Measurements from ENCODE around the gene DNHD1.

The DNHD1 gene

GRCh38 chr11:6569706-6570105 is 72.6 kb downstream of the DNHD1 start:
- no peak for TF ChIP-seq TCF12 (IDR thresholded peaks at IDR 0.05; ENCODE audit: low read depth)
- no peak for TF ChIP-seq EGR1 (IDR thresholded peaks at IDR 0.05)
- TF ChIP-seq, protein P1, sequence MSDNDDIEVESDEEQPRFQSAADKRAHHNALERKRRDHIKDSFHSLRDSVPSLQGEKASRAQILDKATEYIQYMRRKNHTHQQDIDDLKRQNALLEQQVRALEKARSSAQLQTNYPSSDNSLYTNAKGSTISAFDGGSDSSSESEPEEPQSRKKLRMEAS (IDR thresholded peaks at IDR 0.05): no peak
- TF ChIP-seq TEAD4 (IDR thresholded peaks at IDR 0.05): no peak
- TF ChIP-seq EP300 (IDR thresholded peaks at IDR 0.05; ENCODE audit: borderline replicate concordance): no peak
- TF ChIP-seq YY1 (IDR thresholded peaks at IDR 0.05; ENCODE audit: low read depth): no peak
- TF ChIP-seq RAD21 (IDR thresholded peaks at IDR 0.05; ENCODE audit: low read depth): no peak
- TF ChIP-seq ZBTB7A (IDR thresholded peaks at IDR 0.05; ENCODE audit: low read depth): no peak

DNA sequence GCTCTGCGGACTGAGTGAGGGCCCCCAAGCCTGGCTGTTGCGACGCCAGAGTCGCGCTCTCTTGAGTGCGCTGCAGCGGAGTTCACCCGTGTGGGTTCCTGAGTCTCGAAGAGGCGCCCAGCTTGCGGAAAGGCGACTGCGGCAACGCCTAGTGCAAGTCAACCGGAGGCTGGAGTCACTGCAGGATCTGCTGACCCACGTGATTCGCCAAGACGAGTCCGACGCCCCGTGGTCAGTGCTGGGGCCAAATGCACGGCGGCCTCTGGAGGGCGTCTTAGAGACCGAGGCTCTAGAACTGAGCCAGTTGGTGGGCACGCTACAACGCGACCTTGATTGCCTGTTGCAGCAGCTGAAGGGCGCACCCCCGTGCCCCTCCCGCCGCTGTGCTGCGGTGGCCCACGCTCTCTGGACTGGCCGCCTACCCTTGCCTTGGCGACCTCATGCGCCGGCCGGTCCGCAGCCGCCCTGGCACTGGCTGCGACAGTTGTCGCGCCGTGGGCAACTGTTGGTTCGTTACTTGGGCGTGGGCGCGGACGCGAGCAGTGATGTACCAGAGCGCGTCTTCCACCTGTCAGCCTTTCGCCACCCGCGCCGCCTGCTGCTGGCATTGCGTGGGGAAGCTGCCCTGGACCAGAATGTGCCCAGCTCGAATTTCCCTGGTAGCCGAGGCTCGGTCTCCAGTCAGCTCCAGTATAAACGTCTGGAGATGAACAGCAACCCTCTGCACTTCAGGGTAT is 73.8 kb downstream of the DNHD1 start:
- no peak for TF ChIP-seq RAD21 (IDR thresholded peaks at IDR 0.05; ENCODE audit: low read depth)
- TF ChIP-seq, protein P2, sequence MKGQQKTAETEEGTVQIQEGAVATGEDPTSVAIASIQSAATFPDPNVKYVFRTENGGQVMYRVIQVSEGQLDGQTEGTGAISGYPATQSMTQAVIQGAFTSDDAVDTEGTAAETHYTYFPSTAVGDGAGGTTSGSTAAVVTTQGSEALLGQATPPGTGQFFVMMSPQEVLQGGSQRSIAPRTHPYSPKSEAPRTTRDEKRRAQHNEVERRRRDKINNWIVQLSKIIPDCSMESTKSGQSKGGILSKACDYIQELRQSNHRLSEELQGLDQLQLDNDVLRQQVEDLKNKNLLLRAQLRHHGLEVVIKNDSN (IDR thresholded peaks at IDR 0.05): no peak
- TF ChIP-seq CREB1 (IDR thresholded peaks at IDR 0.05; ENCODE audit: low read depth): no peak
- TF ChIP-seq EP300 (IDR thresholded peaks at IDR 0.05; ENCODE audit: borderline replicate concordance): no peak
- TF ChIP-seq YY1 (IDR thresholded peaks at IDR 0.05; ENCODE audit: low read depth): no peak
- TF ChIP-seq NFIC (IDR thresholded peaks at IDR 0.05): no peak
- no peak for TF ChIP-seq TEAD4 (IDR thresholded peaks at IDR 0.05)
- no peak for TF ChIP-seq CEBPB (IDR thresholded peaks at IDR 0.05)
- no peak for TF ChIP-seq TAF1 (IDR thresholded peaks at IDR 0.05; ENCODE audit: low read depth)
- no peak for TF ChIP-seq FOXM1 (IDR thresholded peaks at IDR 0.05; ENCODE audit: borderline replicate concordance, low read depth)
- TF ChIP-seq, protein P3, sequence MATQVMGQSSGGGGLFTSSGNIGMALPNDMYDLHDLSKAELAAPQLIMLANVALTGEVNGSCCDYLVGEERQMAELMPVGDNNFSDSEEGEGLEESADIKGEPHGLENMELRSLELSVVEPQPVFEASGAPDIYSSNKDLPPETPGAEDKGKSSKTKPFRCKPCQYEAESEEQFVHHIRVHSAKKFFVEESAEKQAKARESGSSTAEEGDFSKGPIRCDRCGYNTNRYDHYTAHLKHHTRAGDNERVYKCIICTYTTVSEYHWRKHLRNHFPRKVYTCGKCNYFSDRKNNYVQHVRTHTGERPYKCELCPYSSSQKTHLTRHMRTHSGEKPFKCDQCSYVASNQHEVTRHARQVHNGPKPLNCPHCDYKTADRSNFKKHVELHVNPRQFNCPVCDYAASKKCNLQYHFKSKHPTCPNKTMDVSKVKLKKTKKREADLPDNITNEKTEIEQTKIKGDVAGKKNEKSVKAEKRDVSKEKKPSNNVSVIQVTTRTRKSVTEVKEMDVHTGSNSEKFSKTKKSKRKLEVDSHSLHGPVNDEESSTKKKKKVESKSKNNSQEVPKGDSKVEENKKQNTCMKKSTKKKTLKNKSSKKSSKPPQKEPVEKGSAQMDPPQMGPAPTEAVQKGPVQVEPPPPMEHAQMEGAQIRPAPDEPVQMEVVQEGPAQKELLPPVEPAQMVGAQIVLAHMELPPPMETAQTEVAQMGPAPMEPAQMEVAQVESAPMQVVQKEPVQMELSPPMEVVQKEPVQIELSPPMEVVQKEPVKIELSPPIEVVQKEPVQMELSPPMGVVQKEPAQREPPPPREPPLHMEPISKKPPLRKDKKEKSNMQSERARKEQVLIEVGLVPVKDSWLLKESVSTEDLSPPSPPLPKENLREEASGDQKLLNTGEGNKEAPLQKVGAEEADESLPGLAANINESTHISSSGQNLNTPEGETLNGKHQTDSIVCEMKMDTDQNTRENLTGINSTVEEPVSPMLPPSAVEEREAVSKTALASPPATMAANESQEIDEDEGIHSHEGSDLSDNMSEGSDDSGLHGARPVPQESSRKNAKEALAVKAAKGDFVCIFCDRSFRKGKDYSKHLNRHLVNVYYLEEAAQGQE (IDR thresholded peaks at IDR 0.05; ENCODE audit: low read depth): no peak

GRCh38 chr11:6571434-6572008 is 74.4 kb downstream of the DNHD1 start:
- TF ChIP-seq FOXM1 (IDR thresholded peaks at IDR 0.05; ENCODE audit: borderline replicate concordance, low read depth) (no peak), TCF12 (IDR thresholded peaks at IDR 0.05; ENCODE audit: low read depth) (no peak), ZBTB7A (IDR thresholded peaks at IDR 0.05; ENCODE audit: low read depth) (no peak), EGR1 (IDR thresholded peaks at IDR 0.05) (no peak), NFIC (IDR thresholded peaks at IDR 0.05) (no peak), YY1 (IDR thresholded peaks at IDR 0.05; ENCODE audit: low read depth) (no peak), RAD21 (IDR thresholded peaks at IDR 0.05; ENCODE audit: low read depth) (no peak), CEBPB (IDR thresholded peaks at IDR 0.05) (no peak), CREB1 (IDR thresholded peaks at IDR 0.05; ENCODE audit: low read depth) (no peak), TEAD4 (IDR thresholded peaks at IDR 0.05) (no peak), EP300 (IDR thresholded peaks at IDR 0.05; ENCODE audit: borderline replicate concordance) (no peak)
- TF ChIP-seq, protein P3 (IDR thresholded peaks at IDR 0.05; ENCODE audit: low read depth): no peak
- TF ChIP-seq, protein P1 (IDR thresholded peaks at IDR 0.05): no peak
- TF ChIP-seq, protein P2 (IDR thresholded peaks at IDR 0.05): no peak

DNA sequence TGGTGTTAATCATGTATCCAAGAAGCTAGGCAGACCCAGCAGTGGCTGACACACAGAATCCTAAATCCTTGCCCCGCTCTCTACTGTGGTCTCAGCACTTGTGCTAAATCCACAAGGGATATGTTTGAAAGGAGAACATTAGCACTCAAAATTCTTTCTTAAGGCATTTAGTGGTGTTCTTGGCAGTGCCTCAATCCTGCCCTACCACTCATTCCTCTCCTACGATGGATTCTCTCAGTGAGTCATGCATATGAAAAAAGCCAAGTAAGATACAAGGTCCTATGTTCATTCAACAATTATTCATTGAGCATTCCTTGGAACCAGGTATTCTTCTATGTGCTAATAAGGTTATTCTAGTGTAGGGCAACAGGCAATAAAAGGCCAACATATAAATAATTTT is 75.1 kb downstream of the DNHD1 start:
- TF ChIP-seq, protein P3 (IDR thresholded peaks at IDR 0.05; ENCODE audit: low read depth): no peak
- no peak for TF ChIP-seq TCF12 (IDR thresholded peaks at IDR 0.05; ENCODE audit: low read depth)
- TF ChIP-seq CEBPB (IDR thresholded peaks at IDR 0.05): no peak
- TF ChIP-seq EGR1 (IDR thresholded peaks at IDR 0.05): no peak
- TF ChIP-seq, protein P1 (IDR thresholded peaks at IDR 0.05): no peak
- no peak for TF ChIP-seq YY1 (IDR thresholded peaks at IDR 0.05; ENCODE audit: low read depth)
- TF ChIP-seq, protein P2 (IDR thresholded peaks at IDR 0.05): no peak
- no peak for TF ChIP-seq CREB1 (IDR thresholded peaks at IDR 0.05; ENCODE audit: low read depth)
- no peak for TF ChIP-seq NFIC (IDR thresholded peaks at IDR 0.05)
- no peak for TF ChIP-seq TAF1 (IDR thresholded peaks at IDR 0.05; ENCODE audit: low read depth)

Measured in Ishikawa (cell line).